ENCODE measurements around the gene ZBTB7C. TPM values are rescaled to one million over a fixed set of nuclear protein-coding genes. Genes with fewer than 3 reads are reported as not detected.
A peak's percentile ranks its signal among the peaks of the same experiment; 100 is the strongest.

The ZBTB7C gene
- total RNA-seq, 2 donors from 2014 or later = 4.2 to 5.6 TPM

- intact Hi-C loops (cut with DNase I) = no loop called here
- ATAC-seq (no peak), DNase-seq (no peak)
Observed at GRCh38 chr18:48316177-48316576, 93.0 kb downstream of the ZBTB7C start.

DNA sequence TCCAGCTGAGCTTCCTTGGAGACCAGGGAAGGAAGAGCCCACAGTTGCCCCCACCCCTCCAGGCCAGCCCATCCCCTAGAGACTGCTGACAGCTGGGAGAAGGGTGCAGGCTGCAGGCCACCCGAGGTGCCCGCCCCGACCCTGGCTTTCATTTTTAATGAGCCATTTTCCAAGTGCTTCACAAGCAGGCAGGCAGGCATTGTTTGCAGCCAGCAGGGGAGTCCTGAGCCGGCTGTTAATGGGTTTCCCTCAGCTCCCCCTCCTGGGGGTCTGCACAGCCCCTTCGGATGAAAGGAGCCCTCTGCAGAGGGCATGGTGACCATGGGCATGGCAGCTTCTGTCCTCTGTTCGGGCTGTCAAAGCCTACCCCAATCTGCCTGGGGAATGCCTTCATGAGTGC is 94.5 kb downstream of the ZBTB7C start:
- intact Hi-C loops (cut with DNase I) = no loop called here
- ATAC-seq = no peak

DNA sequence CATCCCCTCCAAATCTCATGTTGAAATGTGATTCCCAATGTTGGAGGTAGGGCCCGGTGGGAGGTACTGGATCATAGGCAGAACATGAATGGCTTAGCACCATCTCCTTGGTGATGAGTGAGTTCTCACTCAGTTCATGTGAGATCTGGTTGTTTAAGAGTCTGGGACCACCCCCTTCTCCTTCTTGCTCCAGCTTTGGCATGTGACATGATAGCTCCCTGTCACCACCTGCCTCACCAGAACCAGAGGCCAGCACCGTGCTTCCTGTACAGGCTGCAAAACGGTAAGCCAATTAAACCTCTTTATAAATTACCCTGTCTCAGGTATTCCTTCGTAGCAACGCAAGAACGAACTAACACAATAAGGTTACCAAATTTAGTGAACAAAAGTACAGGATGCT is 95.4 kb downstream of the ZBTB7C start:
- intact Hi-C loops (cut with DNase I) = no loop called here
- DNase-seq = no peak

More for the DNA sequence above, 94.5 kb downstream of the ZBTB7C start:
- no peak for DNase-seq

GRCh38 chr18:48312066-48312465 is 97.1 kb downstream of the ZBTB7C start:
- intact Hi-C loops (cut with DNase I) = no loop called here
- no peak for ATAC-seq
- no peak for DNase-seq

More for the DNA sequence above, 95.4 kb downstream of the ZBTB7C start:
- ATAC-seq = no peak

- ATAC-seq (no peak), DNase-seq (no peak)
- intact Hi-C loops (cut with DNase I) = no loop called here
Observed at GRCh38 chr18:48310999-48311398, 98.2 kb downstream of the ZBTB7C start.

DNA sequence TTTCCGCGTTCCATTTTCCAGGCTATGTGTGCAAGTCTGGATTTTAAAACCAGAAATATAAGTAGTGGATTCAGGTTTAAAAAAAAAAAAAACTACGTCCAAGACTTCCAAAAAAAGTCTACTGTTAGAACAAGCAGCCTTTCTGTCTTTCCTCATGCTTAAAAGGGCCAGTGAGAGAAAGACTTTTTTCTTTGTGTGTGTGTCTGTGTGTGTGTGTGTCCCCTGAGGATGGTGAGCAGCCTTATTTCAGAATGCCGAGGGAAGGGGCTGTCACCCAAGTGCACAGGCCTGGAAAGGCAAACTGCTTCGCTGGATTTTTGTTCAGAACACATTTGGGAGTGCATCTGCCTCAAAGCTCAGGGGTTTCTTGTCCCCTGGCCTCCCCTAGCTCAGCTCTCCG is 98.8 kb downstream of the ZBTB7C start:
- ATAC-seq (no peak), DNase-seq (no peak)
- intact Hi-C loops (cut with DNase I) = no loop called here

DNA sequence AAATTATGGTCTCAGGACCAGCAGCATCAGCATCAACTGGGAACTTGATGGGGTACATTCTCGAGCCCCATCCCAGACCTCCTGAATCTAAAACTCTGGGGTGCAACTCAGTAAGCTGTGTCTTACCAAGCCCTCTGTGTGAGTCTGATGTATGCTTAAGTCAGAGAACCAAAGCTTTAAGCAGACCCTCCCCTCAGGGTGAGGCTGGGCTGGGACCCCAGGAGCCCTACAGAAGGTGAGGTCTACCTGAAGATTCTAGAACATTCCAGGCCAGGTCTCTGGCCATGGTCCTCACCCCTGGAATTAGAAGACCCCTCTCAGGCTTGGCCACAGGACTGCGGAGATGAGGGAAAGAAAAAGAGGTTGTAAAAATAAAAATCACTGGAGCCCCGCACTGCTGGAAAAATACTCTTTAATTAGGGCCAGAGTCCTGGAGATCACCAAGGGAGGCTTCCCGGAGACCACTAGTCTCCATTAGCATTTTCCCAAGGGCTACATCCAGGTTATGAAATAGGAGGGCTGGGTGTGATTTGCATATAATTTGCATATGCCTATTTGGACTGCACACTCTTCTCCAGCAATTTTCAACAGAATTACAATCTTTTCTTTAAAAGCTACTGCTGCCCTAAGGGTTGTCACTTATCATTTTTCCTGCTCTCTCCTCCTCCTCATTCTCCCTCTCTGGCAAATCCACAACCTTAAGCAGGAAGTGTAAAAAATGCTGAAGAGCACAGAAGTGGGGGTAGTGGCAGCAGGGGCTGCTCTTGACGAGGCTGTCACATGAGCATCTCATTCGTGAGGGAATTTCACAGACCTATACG is 100.2 kb downstream of the ZBTB7C start:
- DNase-seq (no peak), ATAC-seq (no peak)
- intact Hi-C loops (cut with DNase I) = no loop called here

- no peak for DNase-seq
- ATAC-seq = no peak
- intact Hi-C loops (cut with DNase I) = no loop called here
Observed at GRCh38 chr18:48308027-48308635, 101.1 kb downstream of the ZBTB7C start.

DNA sequence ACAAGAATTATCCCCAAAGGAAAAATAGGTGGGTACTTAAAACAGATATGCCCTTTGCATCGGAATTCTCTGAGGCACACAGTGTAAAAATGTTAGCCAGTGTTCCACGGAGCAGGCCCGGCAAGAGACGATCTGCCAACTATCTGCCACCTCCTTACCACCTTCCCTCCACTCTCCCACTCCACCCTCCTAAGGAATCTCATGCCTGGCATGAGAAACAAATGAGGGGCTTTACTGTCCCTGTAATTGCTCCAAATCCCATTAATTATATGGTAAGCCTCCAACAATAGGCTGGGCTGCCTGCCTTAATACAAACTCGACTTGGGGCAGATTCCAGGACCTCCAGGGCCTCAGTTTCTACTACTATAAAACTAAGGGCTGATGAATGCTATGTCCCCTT is 102.3 kb downstream of the ZBTB7C start:
- DNase-seq (no peak), ATAC-seq (peak; percentile 53 to 72)
- intact Hi-C loops (cut with DNase I) = no loop called here

DNA sequence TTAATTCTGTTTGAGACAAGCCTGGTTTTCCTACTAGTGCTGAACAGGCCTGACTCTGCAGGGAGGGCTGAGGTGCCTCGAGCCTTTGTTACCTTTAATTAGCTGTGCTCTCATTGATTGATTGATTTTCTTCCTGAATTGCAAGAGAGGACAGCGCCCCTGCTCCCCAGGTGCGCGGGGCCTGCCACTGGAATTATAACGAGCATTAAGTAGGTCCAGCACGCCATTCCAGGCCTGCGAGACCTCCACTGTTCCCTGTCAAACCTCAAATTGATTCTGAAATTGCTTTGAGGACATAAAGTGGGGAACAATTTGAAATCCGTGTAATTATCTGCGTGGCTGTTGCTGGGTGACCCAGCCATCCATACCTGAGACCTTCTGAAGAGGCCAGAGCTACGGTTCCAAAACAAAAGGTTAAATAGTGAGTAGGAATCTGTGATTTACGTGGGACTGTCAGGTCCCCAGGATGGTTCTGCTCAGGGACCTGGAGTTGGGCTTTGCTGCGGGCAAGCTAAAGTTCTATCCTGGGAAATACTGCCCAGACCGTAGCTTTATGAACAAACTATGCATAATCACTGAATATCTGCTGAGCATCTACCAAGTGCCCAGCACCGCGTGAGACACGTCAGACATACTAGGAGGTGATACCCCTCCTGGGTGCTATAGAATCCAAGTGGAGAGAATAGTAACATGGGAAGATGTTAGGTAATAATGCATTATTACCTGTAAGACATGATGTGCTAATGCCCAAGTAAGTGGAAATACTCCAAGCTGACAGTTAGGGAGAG is 104.1 kb downstream of the ZBTB7C start:
- no peak for ATAC-seq
- intact Hi-C loops (cut with DNase I) = no loop called here
- DNase-seq = no peak

DNA sequence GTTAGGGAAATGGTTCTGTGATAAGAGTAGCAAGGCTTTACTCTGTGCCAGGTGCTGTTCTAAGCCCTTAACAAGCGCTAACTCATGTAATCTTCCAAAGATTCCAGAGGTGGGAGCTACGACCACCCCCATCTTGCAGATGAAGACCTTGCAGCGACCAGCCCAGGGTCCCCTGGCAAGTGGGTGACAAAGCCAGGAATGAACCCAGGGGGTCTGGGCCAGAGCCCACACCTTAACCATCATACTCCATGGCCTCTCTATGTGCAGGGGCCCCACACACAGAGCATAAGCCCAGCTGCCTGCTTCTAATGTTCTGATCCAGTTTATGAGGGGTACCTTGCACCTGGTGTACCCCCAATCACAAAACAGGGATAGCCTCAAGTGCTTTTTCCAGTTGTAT is 105.3 kb downstream of the ZBTB7C start:
- intact Hi-C loops (cut with DNase I) = no loop called here
- DNase-seq (no peak), ATAC-seq (no peak)

- DNase-seq = no peak
- ATAC-seq = no peak
- intact Hi-C loops (cut with DNase I) = no loop called here
Observed at GRCh38 chr18:48302736-48303135, 106.4 kb downstream of the ZBTB7C start.

DNA sequence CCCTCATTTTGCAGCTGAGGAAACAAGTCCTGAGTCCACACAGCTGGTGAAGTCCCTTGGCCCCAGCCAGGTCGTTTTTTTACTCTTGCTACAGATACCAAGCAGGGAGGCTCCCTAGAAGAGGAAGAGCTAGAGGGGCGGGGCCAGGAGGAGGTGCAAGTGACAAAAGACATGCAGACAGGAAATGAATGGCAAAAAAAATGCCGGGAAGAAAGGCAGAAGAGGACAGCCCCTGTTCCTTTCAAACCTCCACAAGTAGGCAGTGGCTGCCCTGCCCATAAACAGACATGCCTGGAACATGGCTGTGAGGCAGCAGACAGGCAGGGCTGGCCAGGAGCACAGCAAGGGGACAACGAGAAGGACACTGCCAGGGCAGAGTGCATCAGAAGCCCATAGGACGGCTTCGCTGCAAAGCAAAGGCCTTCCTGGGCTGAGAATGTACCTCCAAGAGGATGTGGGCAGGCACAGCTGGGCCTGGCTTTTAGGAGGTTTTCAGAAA is 108.7 kb downstream of the ZBTB7C start:
- intact Hi-C loops (cut with DNase I) = no loop called here
- DNase-seq = peak; percentile 55

DNA sequence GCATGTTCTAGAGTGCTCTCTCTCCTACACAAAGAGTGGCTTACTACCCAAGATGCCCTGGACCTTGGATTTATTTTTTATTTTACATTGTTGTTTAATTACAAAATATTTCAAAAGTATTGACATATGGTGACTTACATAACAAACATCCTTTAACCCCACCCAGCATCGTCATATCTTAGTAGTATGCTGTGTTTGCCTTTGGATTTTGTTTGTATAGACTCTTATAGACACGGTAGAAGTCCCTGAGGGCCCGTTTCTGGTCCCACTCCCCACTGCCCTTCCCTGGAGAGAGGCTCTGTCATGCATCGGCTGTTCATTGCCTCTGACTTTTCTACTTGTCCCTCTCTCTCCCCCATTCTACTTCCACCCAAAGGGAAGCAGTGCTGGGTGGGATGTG is 112.0 kb downstream of the ZBTB7C start:
- intact Hi-C loops (cut with DNase I) = no loop called here

More for the DNA sequence above, 108.7 kb downstream of the ZBTB7C start:
- peak; percentile 35 to 66 for ATAC-seq

DNA sequence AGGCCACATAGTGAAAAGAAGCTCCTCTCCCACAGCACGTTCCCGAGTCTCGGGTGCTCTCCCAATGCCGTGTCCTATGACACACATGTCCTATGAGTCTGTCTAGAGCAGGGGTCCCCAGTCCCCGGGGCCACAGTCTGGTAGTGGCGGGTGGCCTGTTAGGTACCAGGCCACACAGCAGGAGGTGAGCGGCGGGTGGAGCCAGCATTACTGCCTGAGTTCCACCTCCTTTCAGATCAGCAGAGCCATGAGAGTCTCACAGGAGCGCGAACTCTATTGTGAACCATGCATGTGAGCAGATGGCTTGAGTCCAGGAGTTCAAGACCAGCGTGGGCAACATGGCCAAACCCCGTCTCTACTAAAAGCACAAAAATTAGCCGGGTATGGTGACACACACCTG is 112.6 kb downstream of the ZBTB7C start:
- intact Hi-C loops (cut with DNase I) = no loop called here
- ATAC-seq (no peak), DNase-seq (no peak)

More for the DNA sequence above, 112.0 kb downstream of the ZBTB7C start:
- DNase-seq (no peak), ATAC-seq (no peak)

GRCh38 chr18:48295586-48296311 is 113.4 kb downstream of the ZBTB7C start:
- intact Hi-C loops (cut with DNase I) = no loop called here
- DNase-seq = no peak
- ATAC-seq = peak in 1 of 2 donors; percentile 31

DNA sequence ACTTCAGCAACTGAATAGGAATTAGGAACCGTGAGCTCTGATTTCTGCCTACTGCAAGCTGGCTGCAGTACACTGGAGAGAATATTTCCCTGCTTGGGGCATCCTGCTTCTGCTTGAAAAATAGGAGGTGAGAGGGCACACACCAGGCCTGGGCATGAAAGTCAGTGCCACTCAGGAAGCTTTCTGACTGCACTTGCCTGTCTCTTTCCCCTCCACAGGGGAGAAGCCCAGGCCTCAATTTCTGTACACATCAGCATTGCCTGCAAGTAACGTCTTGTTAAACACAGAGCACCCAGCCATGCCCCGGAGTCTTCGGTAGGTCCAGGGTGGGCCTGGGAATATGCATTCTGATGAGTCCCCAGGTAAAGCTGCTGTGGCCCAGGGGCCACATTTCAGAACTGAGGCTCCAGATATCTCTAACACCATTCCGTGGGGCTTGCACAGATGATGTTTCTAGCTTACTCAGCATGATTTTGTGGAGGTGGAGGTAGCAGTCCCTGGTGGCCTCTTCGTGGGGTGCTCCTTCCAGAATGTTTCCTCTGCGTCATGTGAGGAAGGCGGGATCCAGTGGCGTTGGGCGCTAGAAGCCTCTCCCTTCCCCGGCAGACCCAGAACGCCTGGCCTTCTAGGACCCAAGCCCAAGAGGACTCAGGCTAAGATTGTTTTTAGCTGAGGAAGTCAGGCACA is 114.1 kb downstream of the ZBTB7C start:
- peak in 1 of 2 donors; percentile 13 for ATAC-seq
- intact Hi-C loops (cut with DNase I) = no loop called here
- no peak for DNase-seq
